ENCODE data around the gene GCKR. TPM values are rescaled to one million over a fixed set of nuclear protein-coding genes. Genes with fewer than 3 reads are reported as not detected.

GCKR gene
- total RNA-seq, 2 donors from 2014 or later: 0.87 TPM; not detected in 1

DNA sequence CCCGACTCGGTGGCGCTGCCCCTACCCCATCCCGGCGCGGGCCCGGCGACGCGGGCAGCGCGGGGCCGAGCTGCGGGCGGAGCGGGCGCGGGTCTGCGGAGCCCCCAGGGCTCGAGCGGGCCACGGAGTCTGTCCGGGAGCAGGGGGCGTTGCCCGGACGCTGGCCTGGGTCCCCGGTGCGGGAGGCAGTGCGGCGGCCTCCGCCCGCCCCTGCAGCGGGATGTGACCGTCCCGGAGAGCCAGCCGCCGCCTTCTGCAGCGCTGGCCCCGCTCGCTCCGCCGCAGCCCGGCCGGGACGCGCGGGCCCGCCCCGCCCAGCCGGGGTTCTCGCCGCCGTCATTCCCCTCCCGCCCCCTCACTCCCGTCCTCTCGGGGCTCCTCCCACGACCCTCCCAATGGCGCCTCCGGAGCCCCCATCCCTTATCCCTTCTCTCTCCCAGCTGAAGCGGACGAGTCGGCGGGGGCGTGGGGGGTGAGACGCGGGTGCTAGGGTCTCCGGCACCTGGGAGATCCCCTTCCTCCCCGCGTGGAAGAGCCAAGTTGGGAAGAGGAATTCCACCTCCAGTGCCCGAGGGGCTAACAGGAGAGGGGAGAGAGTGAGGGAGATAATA is 1.6 kb upstream of the GCKR start, which contains the start of gene FNDC4:
Gene FNDC4, minus strand, starts transcription at position 257 of the 611 bp plus-strand sequence. CDS start 521 bp downstream, outside the sequence.
- no peak for DNase-seq (ENCODE audit: low spot score)
- Histone ChIP-seq H3K27ac (peak within 1 kb of the TSS; percentile 60 to 68), H3K4me1 (replicated peaks) (peaks cover 2% of the 10 kb centered on the region), H3K36me3 (no peaks in the 10 kb centered on the region), H3K9me3 (no peaks in the 10 kb centered on the region), H3K27me3 (replicated peaks; ENCODE audit: insufficient read depth) (no peaks in the 10 kb centered on the region), H3K4me3 (peak within 1 kb of the TSS; percentile 52 to 60)
- WGBS: under 1% methylated on average over 48 of the region's 70 CpGs
- TF ChIP-seq, protein P1, sequence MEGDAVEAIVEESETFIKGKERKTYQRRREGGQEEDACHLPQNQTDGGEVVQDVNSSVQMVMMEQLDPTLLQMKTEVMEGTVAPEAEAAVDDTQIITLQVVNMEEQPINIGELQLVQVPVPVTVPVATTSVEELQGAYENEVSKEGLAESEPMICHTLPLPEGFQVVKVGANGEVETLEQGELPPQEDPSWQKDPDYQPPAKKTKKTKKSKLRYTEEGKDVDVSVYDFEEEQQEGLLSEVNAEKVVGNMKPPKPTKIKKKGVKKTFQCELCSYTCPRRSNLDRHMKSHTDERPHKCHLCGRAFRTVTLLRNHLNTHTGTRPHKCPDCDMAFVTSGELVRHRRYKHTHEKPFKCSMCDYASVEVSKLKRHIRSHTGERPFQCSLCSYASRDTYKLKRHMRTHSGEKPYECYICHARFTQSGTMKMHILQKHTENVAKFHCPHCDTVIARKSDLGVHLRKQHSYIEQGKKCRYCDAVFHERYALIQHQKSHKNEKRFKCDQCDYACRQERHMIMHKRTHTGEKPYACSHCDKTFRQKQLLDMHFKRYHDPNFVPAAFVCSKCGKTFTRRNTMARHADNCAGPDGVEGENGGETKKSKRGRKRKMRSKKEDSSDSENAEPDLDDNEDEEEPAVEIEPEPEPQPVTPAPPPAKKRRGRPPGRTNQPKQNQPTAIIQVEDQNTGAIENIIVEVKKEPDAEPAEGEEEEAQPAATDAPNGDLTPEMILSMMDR (IDR thresholded peaks at IDR 0.05): no peak
- no peak for TF ChIP-seq POLR2A (IDR thresholded peaks at IDR 0.05)
- no peak for TF ChIP-seq POLR2AphosphoS5 (IDR thresholded peaks at IDR 0.05)
- intact Hi-C loops (cut with DNase I): loop anchor here (5.0 kb wide), 1 partner anchor 87 kb away; the partner anchor contains the start of gene ZNF512

DNA sequence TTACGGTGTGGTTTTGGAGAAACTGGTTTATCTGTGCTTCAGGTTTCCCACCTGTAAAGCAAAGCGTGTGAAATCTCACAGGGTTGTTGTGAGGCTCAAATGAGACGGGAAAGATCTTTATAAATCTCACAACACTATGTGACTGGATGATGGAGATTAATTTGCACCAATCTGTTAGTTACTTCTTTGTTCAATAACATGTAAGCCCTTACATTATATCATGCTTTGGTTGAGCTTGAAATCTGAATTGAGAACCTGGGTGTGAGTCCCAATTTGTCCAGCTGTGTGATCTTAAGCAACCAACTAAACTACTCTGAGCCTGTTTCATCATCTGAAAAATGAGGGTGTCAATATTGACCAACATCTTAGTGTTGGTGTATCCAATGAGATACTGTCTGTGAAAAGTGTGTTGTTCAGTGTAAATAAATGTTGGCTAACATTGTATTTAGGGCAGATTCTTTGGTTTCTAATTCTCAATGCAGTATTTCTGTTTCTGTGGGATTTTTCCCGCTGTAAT is 741 bp upstream of the GCKR start:
- no peak for DNase-seq (ENCODE audit: low spot score)
- Histone ChIP-seq H3K36me3 (no peaks in the 10 kb centered on the region), H3K27ac (no peak overlapping the region), H3K4me1 (replicated peaks) (peaks cover 2% of the 10 kb centered on the region), H3K9me3 (no peaks in the 10 kb centered on the region), H3K27me3 (replicated peaks; ENCODE audit: insufficient read depth) (no peaks in the 10 kb centered on the region), H3K4me3 (no peak overlapping the region)
- intact Hi-C loops (cut with DNase I): no loop called here
- 50% methylated on average over 4 of the region's 4 CpGs for WGBS
- TF ChIP-seq POLR2AphosphoS5 (IDR thresholded peaks at IDR 0.05) (no peak), POLR2A (IDR thresholded peaks at IDR 0.05) (no peak)
- TF ChIP-seq, protein P1 (IDR thresholded peaks at IDR 0.05): no peak

DNA sequence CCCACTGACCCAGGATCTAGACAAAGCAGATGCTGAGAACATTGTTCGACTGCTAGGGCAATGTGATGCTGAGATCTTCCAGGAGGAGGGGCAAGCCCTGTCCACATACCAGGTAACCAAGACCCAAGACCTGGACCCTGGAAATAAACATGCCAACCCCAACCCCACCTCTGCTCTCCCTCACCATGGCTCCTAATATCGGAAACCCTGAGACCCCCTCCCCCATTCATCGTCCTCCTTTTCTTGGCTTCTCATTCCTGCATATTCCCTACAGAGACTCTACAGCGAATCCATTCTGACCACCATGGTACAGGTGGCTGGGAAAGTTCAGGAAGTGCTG is 619 bp downstream of the GCKR start:
- intact Hi-C loops (cut with DNase I): no loop called here
- no peak for DNase-seq (ENCODE audit: low spot score)
- TF ChIP-seq POLR2AphosphoS5 (IDR thresholded peaks at IDR 0.05): no peak
- H3K9me3 ChIP-seq: no peaks in the 10 kb centered on the region
- H3K4me3 ChIP-seq: no peak overlapping the region
- H3K27me3 ChIP-seq (replicated peaks; ENCODE audit: insufficient read depth): no peaks in the 10 kb centered on the region
- H3K4me1 ChIP-seq (replicated peaks): peaks cover 2% of the 10 kb centered on the region
- 76% methylated on average over 4 of the region's 4 CpGs for WGBS
- H3K36me3 ChIP-seq: no peaks in the 10 kb centered on the region
- H3K27ac ChIP-seq: peak overlapping the region; percentile 1 to 51

DNA sequence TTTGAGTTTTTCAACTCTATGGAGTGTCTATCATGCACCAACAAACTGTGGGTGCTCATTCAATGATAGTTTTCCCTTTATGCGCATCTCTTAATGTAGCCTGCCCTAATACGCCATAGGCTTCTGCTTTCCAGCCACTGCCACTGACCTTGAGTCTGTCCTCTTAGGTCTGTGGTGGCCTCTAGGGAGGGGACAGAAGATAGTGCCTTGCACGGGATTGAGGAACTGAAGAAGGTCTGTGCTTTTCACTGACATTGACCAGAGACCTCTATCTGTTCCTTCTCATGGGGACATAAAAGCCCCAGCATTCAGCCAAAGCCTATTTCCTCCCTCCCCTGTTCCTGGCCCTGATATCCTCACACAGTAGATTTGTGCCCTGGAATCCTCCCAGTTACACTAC is 2.3 kb downstream of the GCKR start:
- TF ChIP-seq POLR2A (IDR thresholded peaks at IDR 0.05): no peak
- TF ChIP-seq, protein P1 (IDR thresholded peaks at IDR 0.05): no peak
- TF ChIP-seq POLR2AphosphoS5 (IDR thresholded peaks at IDR 0.05): no peak
- intact Hi-C loops (cut with DNase I): no loop called here
- Histone ChIP-seq H3K27me3 (replicated peaks; ENCODE audit: insufficient read depth) (no peaks in the 10 kb centered on the region), H3K9me3 (no peaks in the 10 kb centered on the region), H3K4me3 (no peak overlapping the region), H3K4me1 (replicated peaks) (peaks cover 2% of the 10 kb centered on the region), H3K27ac (no peak overlapping the region), H3K36me3 (no peaks in the 10 kb centered on the region)
- 89% methylated on average over 3 of the region's 3 CpGs for WGBS
- no peak for DNase-seq (ENCODE audit: low spot score)

DNA sequence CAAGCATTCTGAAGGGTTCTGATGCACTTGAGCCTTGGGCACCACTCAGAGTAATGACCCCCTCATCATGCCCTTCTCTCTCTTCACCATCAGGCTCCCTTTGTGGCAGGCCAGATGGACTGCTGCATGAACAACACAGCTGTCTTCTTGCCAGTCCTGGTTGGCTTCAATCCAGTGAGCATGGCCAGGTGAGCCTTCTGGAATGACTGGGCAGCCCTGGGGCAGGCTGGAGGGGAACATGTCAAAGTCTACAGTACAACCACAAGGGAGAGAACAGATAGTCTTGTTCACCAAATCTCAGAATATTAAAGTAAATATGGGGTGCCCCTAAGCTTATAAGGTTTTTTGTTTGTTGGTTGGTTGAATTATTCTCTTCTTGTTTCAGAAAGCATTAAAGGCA is 4.4 kb downstream of the GCKR start:
- no peaks in the 10 kb centered on the region for H3K4me1 ChIP-seq (replicated peaks)
- H3K27ac ChIP-seq: no peak overlapping the region
- H3K9me3 ChIP-seq: no peaks in the 10 kb centered on the region
- no peaks in the 10 kb centered on the region for H3K27me3 ChIP-seq (replicated peaks; ENCODE audit: insufficient read depth)
- intact Hi-C loops (cut with DNase I): no loop called here
- no peaks in the 10 kb centered on the region for H3K36me3 ChIP-seq
- TF ChIP-seq POLR2AphosphoS5 (IDR thresholded peaks at IDR 0.05): no peak
- TF ChIP-seq, protein P1 (IDR thresholded peaks at IDR 0.05): no peak
- TF ChIP-seq POLR2A (IDR thresholded peaks at IDR 0.05): no peak
- DNase-seq (ENCODE audit: low spot score): no peak
- no peak overlapping the region for H3K4me3 ChIP-seq
